Dermis blood vessel endothelial cell (primary cell): ENCODE data around the gene UROC1. TPM values are rescaled to one million over a fixed set of nuclear protein-coding genes. Genes with fewer than 3 reads are reported as not detected.

Source experiments
- DNase-seq: peaks from one replicate; pipeline ENCODE4 v3.0.0; 2010
- total RNA-seq: library from RNA; depleted of rRNA; stranded (reverse); fragments of >200 nt; gene quantifications from 2 replicates; pipeline ENCODE4 v1.2.3, GENCODE V29; 2014

Gene UROC1
- total RNA-seq, 1 donor from 2014 or later, result not detected

GRCh38 chr3:126516152-126516935 is 1.2 kb downstream of the UROC1 start:
- DNase-seq, result no peak

GRCh38 chr3:126515066-126515706 is 2.4 kb downstream of the UROC1 start:
- no peak for DNase-seq

GRCh38 chr3:126514161-126514560 is 3.4 kb downstream of the UROC1 start:
- DNase-seq, result no peak

GRCh38 chr3:126512916-126513650 is 4.5 kb downstream of the UROC1 start:
- no peak for DNase-seq

- no peak for DNase-seq
These were observed 5.5 kb downstream of the UROC1 start for GRCh38 chr3:126512026-126512425.

- DNase-seq, result no peak
These were observed 6.3 kb downstream of the UROC1 start for GRCh38 chr3:126511291-126511690.

- DNase-seq, result no peak
These were observed 7.2 kb downstream of the UROC1 start for GRCh38 chr3:126510308-126510910.

- DNase-seq, result no peak
These were observed 7.8 kb downstream of the UROC1 start for GRCh38 chr3:126509597-126510307.

- no peak for DNase-seq
These were observed 9.0 kb downstream of the UROC1 start for GRCh38 chr3:126508564-126508964.

- DNase-seq, result no peak
These were observed 9.7 kb downstream of the UROC1 start for GRCh38 chr3:126507886-126508285.

- no peak for DNase-seq
These were observed 13.9 kb downstream of the UROC1 start for GRCh38 chr3:126503701-126504100.

- no peak for DNase-seq
These were observed 14.9 kb downstream of the UROC1 start for GRCh38 chr3:126502656-126503055.

GRCh38 chr3:126501736-126502135 is 15.8 kb downstream of the UROC1 start:
- no peak for DNase-seq

GRCh38 chr3:126501054-126501453 is 16.5 kb downstream of the UROC1 start:
- no peak for DNase-seq

- DNase-seq, result no peak
These were observed 17.6 kb downstream of the UROC1 start for GRCh38 chr3:126500016-126500415.

GRCh38 chr3:126499401-126499800 is 18.2 kb downstream of the UROC1 start:
- DNase-seq, result no peak

- no peak for DNase-seq
These were observed 18.6 kb downstream of the UROC1 start for GRCh38 chr3:126498929-126499328.

GRCh38 chr3:126498461-126498860 is 19.1 kb downstream of the UROC1 start:
- no peak for DNase-seq

- no peak for DNase-seq
These were observed 19.6 kb downstream of the UROC1 start for GRCh38 chr3:126497956-126498355.

- no peak for DNase-seq
These were observed 20.4 kb downstream of the UROC1 start for GRCh38 chr3:126496894-126497850.

- no peak for DNase-seq
These were observed 21.8 kb downstream of the UROC1 start for GRCh38 chr3:126495786-126496185.

GRCh38 chr3:126494970-126495230 is 22.7 kb downstream of the UROC1 start:
- DNase-seq, result no peak
